Upper lobe of left lung (tissue), 4 donors: ENCODE results near the gene ZSCAN9.

Experiments used
- EP300 ChIP-seq, 4 donors: sonication (generic); formaldehyde crosslinking; IDR thresholded peaks; one replicate each; pipeline ENCODE4 v1.5.1; 2017; ENCODE audit warnings: antibody characterized with exemption in 4 of 4, control low read depth in 2 of 4
- POLR2A ChIP-seq, 4 donors: fragments of 450-650 bp; IDR thresholded peaks; one replicate each; pipeline ENCODE4 v1.5.1; 2016 to 2017; ENCODE audit warnings: antibody characterized with exemption in 4 of 4, mild to moderate bottlenecking in 2 of 4
- POLR2AphosphoS5 ChIP-seq, 2 donors: sonication (generic); formaldehyde crosslinking; IDR thresholded peaks; one replicate each; pipeline ENCODE4 v1.5.1; 2017; ENCODE audit warnings: antibody characterized with exemption in 2 of 2
- TF ChIP-seq, protein P1 (sequence below), 6 experiments: fragments of 450-650 bp in 4 of 6; fragments of 200-600 bp in 2 of 6; sonication (generic) in 2 of 6; IDR thresholded peaks; one replicate each; pipeline ENCODE4 v1.5.1; 2016 to 2019; ENCODE audit warnings: antibody characterized with exemption in 6 of 6

DNA sequence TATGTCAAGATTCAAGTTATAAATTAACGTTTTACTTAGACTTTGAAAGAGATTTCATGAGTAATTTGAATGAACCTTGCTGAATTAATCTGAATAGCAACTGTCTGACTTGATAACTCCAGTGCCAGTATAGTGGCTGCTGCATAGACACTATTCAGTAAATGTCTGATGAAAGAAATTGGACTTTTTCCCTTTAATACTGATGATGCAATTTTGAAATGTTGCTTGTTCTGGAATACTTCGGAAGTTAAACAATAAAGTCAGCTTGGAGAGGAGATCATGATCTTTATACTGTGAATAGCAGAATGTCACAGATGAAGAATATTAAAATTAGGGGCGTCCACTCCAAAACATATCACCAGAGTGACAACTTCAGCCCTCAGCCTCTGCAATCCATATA, 52.7 kb downstream of the ZSCAN9 start:
- TF ChIP-seq POLR2A (IDR thresholded peaks at IDR 0.05): no peak
- TF ChIP-seq, protein P1, sequence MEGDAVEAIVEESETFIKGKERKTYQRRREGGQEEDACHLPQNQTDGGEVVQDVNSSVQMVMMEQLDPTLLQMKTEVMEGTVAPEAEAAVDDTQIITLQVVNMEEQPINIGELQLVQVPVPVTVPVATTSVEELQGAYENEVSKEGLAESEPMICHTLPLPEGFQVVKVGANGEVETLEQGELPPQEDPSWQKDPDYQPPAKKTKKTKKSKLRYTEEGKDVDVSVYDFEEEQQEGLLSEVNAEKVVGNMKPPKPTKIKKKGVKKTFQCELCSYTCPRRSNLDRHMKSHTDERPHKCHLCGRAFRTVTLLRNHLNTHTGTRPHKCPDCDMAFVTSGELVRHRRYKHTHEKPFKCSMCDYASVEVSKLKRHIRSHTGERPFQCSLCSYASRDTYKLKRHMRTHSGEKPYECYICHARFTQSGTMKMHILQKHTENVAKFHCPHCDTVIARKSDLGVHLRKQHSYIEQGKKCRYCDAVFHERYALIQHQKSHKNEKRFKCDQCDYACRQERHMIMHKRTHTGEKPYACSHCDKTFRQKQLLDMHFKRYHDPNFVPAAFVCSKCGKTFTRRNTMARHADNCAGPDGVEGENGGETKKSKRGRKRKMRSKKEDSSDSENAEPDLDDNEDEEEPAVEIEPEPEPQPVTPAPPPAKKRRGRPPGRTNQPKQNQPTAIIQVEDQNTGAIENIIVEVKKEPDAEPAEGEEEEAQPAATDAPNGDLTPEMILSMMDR (IDR thresholded peaks at IDR 0.05): no peak
- no peak for TF ChIP-seq POLR2AphosphoS5 (IDR thresholded peaks at IDR 0.05)
- TF ChIP-seq EP300 (IDR thresholded peaks at IDR 0.05): no peak
